Epithelial cell of esophagus (primary cell): ENCODE measurements around the gene GPBAR1.

ENCODE experiments used
- DNase-seq: peaks from one replicate; pipeline ENCODE4 v3.0.0; 2010; ENCODE audit warnings: low read depth
- H3K4me3 ChIP-seq: 2 replicates; pipeline ENCODE4 v1.5.1; 2011; ENCODE audit warnings: mild to moderate bottlenecking, low read length, control low read depth
- CTCF ChIP-seq: IDR thresholded peaks from 2 replicates; pipeline ENCODE4 v1.5.1; 2011; ENCODE audit warnings: low read depth, mild to moderate bottlenecking, low read length, control low read depth, inconsistent platforms; ENCODE audit not compliant: insufficient read depth; ENCODE audit errors: missing control alignments

Gene GPBAR1

GRCh38 chr2:218312267-218312756 lies 51.5 kb downstream of the GPBAR1 start:
- no peak overlapping the region for H3K4me3 ChIP-seq
- no peak for DNase-seq
- no peak for TF ChIP-seq CTCF

GRCh38 chr2:218313356-218313755 lies 52.5 kb downstream of the GPBAR1 start:
- TF ChIP-seq CTCF, result no peak
- no peak for DNase-seq
- no peak overlapping the region for H3K4me3 ChIP-seq
